ENCODE measurements around the gene HNRNPF.
"Not testable (repeated sequence)": the region's sequence is repeated elsewhere in the genome, so short reads cannot be mapped to it uniquely, and the experiment has no call there.

Gene HNRNPF

DNA sequence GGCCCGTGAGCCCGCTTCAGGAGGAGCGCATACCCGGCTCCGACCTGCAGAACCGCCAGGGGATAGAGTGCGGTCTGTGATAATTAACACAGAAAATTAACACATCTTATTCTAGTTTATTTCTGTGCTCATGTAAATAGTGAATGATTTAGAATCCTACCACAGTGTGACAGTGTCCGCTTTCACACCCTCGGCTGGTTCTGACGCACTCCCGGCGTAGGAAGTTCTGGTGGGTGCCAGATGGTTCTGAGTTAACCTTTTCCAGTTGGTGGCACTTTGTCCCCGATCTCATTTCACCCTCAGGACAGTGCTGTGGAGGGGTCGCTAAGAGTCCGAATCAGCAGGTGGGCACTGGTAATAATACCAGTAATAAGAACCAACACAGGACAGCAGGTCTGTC lies 65.9 kb downstream of the HNRNPF start:
- DNase-seq, result no peak

DNA sequence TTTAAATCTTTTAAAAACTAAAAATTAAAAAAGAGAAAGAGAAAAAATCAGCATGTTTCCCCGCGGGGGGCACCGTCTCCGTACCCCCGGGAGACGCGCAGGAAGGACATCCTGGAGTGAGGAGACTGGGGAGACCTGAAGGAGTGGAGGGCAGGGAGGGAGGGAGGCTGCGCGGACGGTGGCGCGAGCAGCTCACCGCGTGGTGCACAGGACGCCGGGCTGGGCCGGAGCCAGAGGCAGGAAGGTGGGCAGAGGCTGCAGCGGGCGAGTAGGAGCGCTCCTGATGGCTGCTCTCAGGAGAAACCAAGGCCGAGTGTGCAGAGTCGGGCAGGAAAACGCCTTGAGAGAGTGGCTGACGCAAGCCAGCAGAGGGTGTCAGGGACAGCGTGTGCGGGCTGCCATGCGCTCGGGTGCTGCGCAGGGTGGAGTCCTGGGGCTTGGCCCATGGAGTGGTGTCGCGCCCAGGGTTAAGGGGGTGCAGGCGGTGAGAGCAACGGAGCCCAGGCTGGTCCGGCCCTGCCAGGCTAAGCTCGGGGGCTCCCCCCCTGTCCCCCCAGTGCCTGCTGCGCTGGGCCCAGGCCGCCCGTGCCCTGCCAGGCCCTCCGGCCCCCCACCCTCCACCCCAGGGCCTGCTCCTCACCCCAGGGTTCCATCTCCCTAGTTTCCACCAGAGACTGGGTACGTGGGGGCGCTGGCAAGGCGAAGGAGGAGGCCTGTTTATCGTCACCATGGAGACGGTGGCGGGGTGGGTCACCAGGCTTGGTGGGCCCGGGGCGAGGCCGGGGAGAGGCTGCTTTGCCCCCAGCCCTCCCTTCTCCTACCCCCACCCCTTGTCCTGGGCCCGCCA lies 66.5 kb downstream of the HNRNPF start:
- DNase-seq, result no peak

DNA sequence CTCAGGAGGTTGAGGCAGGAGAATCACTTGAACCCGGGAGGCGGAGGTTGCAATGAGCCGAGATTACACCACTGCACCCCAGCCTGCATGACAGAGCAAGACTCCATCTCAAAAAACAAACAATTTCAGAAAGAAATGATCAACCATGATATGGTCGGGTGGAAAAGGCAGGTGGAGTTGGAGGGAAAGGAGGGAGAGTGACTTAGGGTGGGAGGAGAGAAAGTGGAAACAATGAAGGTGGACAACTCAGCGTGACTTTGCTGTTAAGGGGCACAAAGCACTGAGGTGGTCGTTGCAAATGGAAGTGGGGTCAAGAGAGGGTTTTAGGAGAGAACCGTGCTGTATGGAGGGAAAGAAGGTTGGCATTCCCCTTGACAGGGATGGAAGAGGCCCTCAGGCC lies 67.5 kb downstream of the HNRNPF start:
- DNase-seq, result no peak

DNA sequence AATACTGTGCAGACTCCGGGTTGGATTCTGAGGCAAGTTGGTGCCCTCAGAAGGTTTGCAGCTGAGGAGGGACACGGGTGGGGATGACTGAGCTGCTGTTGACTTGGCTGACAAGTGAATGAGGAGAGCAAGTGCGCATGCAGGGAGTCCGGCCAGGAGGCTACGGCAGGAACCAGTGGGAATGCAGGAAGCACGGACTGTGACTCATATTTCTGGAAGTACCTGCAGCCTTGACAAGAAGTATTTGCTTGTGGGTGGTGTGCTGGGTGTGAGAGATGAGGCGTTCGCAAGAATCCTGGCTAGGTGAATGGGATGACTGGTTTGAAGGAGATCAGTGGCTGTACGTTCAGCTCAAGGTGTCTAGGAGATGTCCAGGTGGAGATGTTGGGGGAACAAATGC lies 68.4 kb downstream of the HNRNPF start:
- no peak for DNase-seq

DNA sequence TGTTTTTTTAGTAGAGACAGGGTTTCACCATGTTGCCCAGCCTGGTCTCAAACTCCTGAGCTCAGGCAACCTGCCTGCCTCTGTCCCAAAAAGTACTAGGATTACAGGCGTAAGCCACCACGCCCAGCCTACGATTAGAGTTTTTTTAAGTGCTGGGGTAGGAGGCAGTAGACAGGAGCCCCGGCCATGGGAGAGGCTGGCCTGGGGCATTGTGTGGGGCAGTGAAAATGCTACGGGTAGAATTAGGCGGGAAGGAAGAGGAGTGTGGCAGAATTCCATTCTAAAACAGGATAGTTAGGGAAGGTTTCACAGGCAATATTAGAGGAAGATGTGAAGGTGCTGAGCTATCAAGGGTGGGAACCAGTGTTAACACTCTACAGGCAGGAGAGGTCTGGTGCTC lies 68.9 kb downstream of the HNRNPF start:
- DNase-seq, result no peak

DNA sequence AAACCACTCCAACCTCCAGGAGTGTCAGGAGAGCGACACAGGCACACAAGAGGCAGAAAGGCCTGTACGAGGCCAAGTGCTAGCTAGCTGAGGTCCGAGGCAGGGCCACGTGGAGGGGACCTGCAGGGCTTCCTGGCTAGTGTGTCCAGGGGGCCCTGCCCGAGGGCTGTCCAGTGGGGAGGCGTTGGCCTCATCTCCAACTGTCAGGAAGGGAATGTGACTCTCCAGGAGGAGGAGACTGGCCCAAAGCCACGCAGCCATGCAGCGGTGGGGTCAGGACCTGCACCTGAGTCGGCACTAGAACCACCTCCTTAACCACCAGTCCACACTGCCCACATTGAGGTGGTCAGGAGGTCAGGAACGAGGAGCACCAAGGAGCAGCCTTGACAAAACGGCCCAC lies 69.8 kb downstream of the HNRNPF start:
- no peak for DNase-seq

DNA sequence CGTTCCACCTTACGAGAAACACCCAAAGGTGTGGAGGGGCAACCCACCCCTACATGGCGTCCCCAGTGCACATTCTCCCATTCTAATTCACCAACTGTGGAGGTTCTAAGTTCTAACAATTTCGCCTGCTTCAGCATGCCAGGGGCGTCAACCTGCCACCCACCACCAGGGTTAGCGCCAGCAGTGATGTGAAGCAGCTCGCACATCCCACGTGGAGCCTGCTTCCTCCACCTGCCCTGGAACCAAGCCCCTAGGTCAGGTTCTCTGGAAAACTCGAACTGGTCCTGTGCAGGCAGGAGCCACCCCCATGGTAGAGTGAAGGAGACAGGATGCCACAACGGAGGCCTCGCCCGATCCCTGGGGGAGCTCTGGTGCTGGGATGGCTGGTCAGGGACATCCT lies 70.9 kb downstream of the HNRNPF start:
- no peak for DNase-seq

DNA sequence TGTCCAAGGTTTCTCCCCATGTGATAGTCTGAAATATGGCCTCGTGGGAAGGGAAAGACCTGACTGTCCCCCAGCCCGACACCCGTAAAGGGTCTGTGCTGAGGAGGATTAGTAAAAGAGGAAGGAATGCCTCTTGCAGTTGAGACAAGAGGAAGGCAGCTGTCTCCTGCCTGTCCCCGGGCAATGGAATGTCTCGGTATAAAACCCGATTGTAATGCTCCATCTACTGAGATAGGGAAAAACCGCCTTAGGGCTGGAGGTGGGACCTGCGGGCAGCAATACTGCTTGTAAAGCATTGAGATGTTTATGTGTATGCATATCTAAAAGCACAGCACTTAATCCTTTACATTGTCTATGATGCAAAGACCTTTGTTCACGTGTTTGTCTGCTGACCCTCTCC lies 71.5 kb downstream of the HNRNPF start:
- not testable (repeated sequence) for DNase-seq

DNA sequence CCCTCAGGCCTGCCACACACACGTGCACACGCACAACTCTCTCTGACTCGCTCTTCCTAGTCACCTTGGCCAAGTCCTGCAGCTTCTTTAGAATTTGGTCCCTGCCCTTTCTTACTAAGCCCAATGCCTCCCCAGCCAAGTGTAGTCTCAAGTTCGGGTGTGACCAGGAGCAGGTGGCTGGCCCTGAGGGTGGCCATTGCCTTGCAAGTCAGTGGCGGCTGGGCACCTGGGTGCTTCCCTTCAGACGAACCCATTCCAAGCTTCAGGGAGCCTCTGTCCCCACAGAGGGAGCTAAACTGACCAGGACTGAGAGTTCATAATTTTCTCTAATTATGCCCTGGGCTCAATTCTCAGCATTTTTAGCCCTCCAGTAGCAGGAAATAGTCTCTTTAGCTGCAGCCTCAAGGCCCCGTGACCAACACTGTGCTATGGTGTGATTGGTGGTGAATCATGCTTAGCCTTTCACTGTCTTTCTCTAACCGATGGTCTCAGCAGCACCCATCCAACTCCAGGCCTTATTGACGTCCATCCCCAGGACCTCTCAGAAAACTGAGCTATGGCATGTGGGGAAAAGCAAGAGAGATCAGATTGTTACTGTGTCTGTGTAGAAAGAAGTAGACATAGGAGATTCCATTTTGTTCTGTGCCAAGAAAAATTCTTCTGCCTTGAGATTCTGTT lies 72.2 kb downstream of the HNRNPF start:
- no peak for DNase-seq

DNA sequence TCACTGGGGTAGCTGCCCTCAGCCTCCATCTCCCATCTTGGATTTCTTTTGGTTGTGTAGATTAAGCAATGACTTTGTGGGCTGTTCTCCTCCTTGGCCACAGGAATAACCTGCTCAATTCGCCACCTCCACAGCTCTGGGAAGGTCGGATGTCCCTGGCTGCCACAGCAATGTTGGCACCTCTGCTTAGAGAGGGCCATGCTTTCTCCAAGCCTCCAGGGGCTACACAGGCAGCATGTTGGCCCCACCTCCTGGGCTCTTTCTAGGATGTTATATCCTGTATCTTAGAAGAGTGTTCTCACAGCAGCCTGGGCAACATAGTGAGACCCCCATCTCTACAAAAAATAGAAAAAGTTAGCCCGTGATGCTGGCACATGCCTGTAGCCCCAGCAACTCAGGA lies 72.9 kb downstream of the HNRNPF start:
- DNase-seq, result no peak
